Spleen (tissue), 11 donors: ENCODE results near the gene MARS1. TPM values are rescaled to one million over a fixed set of nuclear protein-coding genes. Genes with fewer than 3 reads are reported as not detected.
A peak's percentile ranks its signal among the peaks of the same experiment; 100 is the strongest.

Experiments used
- DNase-seq: peaks from one replicate; pipeline ENCODE4 v3.0.0-alpha.2; 2020
- H3K27ac ChIP-seq, 8 donors: fragments of 200-600 bp; sonication (generic) in 7 of 8; 1 replicate in 4 of 8; 2 replicates in 4 of 8; pipeline versions ENCODE4 v1.5.0 to v1.8.0; 2016 to 2021; ENCODE audit warnings: inconsistent platforms in 4 of 8, mild to moderate bottlenecking in 4 of 8, moderate library complexity in 1 of 8
- H3K27me3 ChIP-seq, 7 donors: fragments of 200-600 bp; sonication (generic) in 6 of 7; replicated peaks in 1 of 7; 1 replicate in 4 of 7; 2 replicates in 3 of 7; pipeline versions ENCODE4 v1.5.0 to v1.8.0; 2016 to 2021; ENCODE audit warnings: inconsistent platforms in 3 of 7, mild to moderate bottlenecking in 1 of 7
- H3K36me3 ChIP-seq, 6 donors: fragments of 200-600 bp; sonication (generic) in 5 of 6; 1 replicate in 4 of 6; 2 replicates in 2 of 6; pipeline versions ENCODE4 v1.5.0 to v1.8.0; 2016 to 2021; ENCODE audit warnings: inconsistent platforms in 2 of 6
- H3K4me1 ChIP-seq, 6 donors: fragments of 200-600 bp; sonication (generic) in 5 of 6; 1 replicate in 3 of 6; 2 replicates in 3 of 6; pipeline versions ENCODE4 v1.5.0 to v1.8.0; 2016 to 2021; ENCODE audit warnings: inconsistent platforms in 3 of 6
- H3K4me3 ChIP-seq, 8 donors: fragments of 200-600 bp; sonication (generic) in 7 of 8; 1 replicate in 4 of 8; 2 replicates in 4 of 8; pipeline versions ENCODE4 v1.5.0 to v1.8.0; 2016 to 2021; ENCODE audit warnings: inconsistent platforms in 4 of 8, mild to moderate bottlenecking in 4 of 8, moderate library complexity in 2 of 8
- H3K9me3 ChIP-seq, 8 donors: fragments of 200-600 bp; sonication (generic) in 7 of 8; 1 replicate in 4 of 8; 2 replicates in 4 of 8; pipeline versions ENCODE4 v1.5.0 to v1.8.0; 2016 to 2021; ENCODE audit warnings: inconsistent platforms in 4 of 8
- POLR2A ChIP-seq, 3 donors: fragments of 450-650 bp; IDR thresholded peaks; one replicate each; pipeline ENCODE4 v1.5.1; 2017; ENCODE audit warnings: antibody characterized with exemption in 3 of 3, mild to moderate bottlenecking in 1 of 3
- POLR2AphosphoS5 ChIP-seq, 3 donors: sonication (generic); formaldehyde crosslinking; IDR thresholded peaks; one replicate each; pipeline ENCODE4 v1.5.1; 2017; ENCODE audit warnings: antibody characterized with exemption in 3 of 3
- WGBS, 5 donors: extraction: QIAGEN DNeasy Blood & Tissue Kit in 3 of 5; methylation state at CpG; one replicate each; pipeline versions ENCODE4 v1.1.5 to v1.1.7; 2013 to 2018; 5-methylcytosine and 5-hydroxymethylcytosine counted together
- intact Hi-C: fragments of 100-400 bp; cut with DNase I; formaldehyde crosslinking; loops from one replicate; pipeline ENCODE4 v1.15.0; 2023; ENCODE audit warnings: low total_unique reads
- polyA plus RNA-seq, 3 donors: library from polyadenylated mRNA; stranded (reverse); fragments of 200-250 nt; gene quantifications; one replicate each; pipeline ENCODE4 v1.2.1, GENCODE V29; 2013
- total RNA-seq, 7 donors: library from RNA; depleted of rRNA in 3 of 7; stranded (reverse); fragments of >200 nt in 3 of 7; fragmentation: NEBNext Ultra II Directional in 4 of 7; extraction: Animal tissue kit (Norgen Biotek cat#: 25700) in 4 of 7; gene quantifications; one replicate each; pipeline versions ENCODE4 v1.1.0 to v1.2.1, GENCODE V29; 2016 to 2021
- TF ChIP-seq, protein P1 (sequence below), 11 experiments: fragments of 200-600 bp in 7 of 11; fragments of 450-650 bp in 4 of 11; sonication (generic) in 4 of 11; IDR thresholded peaks in 8 of 11; conservative IDR thresholded peaks in 3 of 11; 1 replicate in 7 of 11; 2 replicates in 4 of 11; pipeline versions ENCODE4 v1.4.0 to v1.8.0; 2016 to 2021; ENCODE audit warnings: antibody characterized with exemption in 11 of 11, inconsistent platforms in 4 of 11, mild to moderate bottlenecking in 1 of 11
- donor health status: healthy with polysubstance abuse.
- donor health status: DM: no; HTN: no; CAD: no; lungs with moderate emphysema.
- donor health status: DM: no; HTN: no; CAD: no.
- donor health status: Bipolar disorder and iron deficiency.
- donor health status: healthy.
- donor health status: DM: no; HTN: no; CAD: no.
- donor health status: DM: yes; HTN: yes; CAD: no.

MARS1 gene
- total and polyA plus RNA-seq, 10 donors, result 67.4 to 186 (median 101) TPM

DNA sequence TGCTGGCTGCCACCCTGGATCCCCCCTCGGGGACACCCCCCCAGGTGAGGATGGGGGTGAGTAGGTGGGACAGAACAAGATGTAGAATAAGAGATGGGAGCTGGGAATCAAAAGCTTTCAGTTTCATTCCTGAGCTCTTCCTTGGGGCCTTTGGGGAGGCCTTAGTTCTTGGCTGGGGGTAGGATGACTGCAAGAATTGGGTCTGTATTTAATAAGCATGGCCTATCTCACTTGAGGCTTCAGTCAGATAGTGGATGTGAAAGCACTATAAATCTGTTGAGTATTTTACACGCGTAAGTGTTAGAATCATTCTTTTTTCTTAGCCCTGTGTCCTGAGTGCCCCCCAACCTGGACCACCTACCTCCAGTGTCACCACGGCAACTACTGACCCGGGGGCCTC, 39.3 kb downstream of the MARS1 start:
- Histone ChIP-seq H3K27ac (peak overlapping the region in 2 of 8 donors; percentile 39 to 100), H3K9me3 (no peaks in the 10 kb centered on the region), H3K27me3 (no peaks in the 10 kb centered on the region), H3K4me1 (peaks cover 17 to 46% (median 29%) of the 10 kb centered on the region in 6 donors), H3K36me3 (peaks cover 0 to 85% (median 82%) of the 10 kb centered on the region in 6 donors), H3K4me3 (no peak overlapping the region)
- TF ChIP-seq POLR2A (IDR thresholded peaks at IDR 0.05) (no peak), POLR2AphosphoS5 (IDR thresholded peaks at IDR 0.05) (peak in 1 of 3 donors; percentile 2)
- TF ChIP-seq, protein P1, sequence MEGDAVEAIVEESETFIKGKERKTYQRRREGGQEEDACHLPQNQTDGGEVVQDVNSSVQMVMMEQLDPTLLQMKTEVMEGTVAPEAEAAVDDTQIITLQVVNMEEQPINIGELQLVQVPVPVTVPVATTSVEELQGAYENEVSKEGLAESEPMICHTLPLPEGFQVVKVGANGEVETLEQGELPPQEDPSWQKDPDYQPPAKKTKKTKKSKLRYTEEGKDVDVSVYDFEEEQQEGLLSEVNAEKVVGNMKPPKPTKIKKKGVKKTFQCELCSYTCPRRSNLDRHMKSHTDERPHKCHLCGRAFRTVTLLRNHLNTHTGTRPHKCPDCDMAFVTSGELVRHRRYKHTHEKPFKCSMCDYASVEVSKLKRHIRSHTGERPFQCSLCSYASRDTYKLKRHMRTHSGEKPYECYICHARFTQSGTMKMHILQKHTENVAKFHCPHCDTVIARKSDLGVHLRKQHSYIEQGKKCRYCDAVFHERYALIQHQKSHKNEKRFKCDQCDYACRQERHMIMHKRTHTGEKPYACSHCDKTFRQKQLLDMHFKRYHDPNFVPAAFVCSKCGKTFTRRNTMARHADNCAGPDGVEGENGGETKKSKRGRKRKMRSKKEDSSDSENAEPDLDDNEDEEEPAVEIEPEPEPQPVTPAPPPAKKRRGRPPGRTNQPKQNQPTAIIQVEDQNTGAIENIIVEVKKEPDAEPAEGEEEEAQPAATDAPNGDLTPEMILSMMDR (IDR thresholded peaks at IDR 0.05 in 8 of 11, conservative IDR thresholded peaks at IDR 0.05 in 3 of 11), result no peak
- DNase-seq, result no peak
- 69 to 88% (median 85%) methylated on average over 5 of the region's 5 CpGs for whole genome bisulfite sequencing, 5 donors
- intact Hi-C loops, result no loop called here

DNA sequence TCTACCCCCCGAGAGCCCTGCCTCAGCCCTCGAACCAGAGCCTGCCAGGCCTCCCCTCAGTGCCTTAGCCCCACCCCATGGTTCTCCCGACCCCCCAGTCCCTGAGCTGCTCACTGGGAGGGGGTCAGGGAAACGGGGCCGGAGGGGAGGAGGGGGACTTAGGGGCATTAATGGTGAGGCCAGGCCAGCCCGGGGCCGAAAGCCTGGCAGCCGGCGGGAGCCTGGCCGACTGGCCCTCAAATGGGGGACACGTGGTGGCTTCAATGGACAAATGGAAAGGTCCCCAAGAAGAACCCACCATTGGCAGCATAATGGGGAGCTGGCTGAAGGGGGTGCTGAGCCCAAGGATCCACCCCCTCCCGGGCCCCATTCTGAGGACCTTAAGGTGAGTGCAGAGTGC, 40.3 kb downstream of the MARS1 start:
- no peaks in the 10 kb centered on the region for H3K27me3 ChIP-seq
- no peak for DNase-seq
- H3K4me1 ChIP-seq, result peaks cover 17 to 43% (median 26%) of the 10 kb centered on the region in 6 donors
- peak overlapping the region in 1 of 8 donors; percentile 23 for H3K27ac ChIP-seq
- peak in 1 of 3 donors; percentile 40 for TF ChIP-seq POLR2AphosphoS5 (IDR thresholded peaks at IDR 0.05)
- no peak for TF ChIP-seq POLR2A (IDR thresholded peaks at IDR 0.05)
- TF ChIP-seq, protein P1 (IDR thresholded peaks at IDR 0.05 in 8 of 11, conservative IDR thresholded peaks at IDR 0.05 in 3 of 11), result no peak
- peaks cover 0 to 95% (median 92%) of the 10 kb centered on the region in 6 donors for H3K36me3 ChIP-seq
- intact Hi-C loops, result no loop called here
- H3K4me3 ChIP-seq, result no peak overlapping the region
- WGBS, 5 donors, result 87 to 94% (median 93%) methylated on average over 11 to 12 of the region's 12 CpGs
- H3K9me3 ChIP-seq, result no peaks in the 10 kb centered on the region

DNA sequence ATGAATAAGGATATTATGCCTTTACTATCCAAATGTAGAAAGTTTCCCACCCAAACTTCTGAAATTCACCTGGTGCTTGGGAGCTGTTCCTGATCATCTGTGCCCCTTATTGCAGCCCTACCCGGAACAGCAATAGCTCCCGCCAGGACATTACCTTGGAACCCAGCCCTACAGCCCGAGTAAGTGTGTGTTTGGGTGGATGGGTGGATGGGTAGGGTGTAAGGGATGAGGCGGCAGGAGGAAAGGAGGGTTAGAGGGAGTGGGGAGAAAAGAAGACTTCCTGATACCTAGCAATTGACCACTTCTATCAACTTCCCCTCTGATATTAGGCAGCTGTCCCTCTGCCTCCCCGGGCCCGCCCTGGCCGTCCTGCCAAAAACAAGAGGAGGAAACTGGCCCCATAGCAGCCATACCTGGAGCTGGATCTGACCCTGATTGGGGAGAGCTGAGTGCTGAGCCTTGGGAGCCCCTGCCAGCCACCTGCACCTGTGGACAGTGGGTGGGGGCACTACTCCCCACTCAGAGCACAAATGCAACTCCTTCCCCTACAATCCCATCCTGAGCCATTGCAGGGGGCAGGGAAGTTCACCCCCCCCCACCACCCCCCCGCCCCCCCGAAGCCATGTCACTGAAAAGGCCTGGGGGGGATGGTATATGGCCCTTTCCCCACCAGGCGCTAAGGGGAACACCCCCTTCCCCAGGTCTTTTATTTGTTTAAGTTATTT, 41.1 kb downstream of the MARS1 start:
- intact Hi-C loops, result no loop called here
- H3K4me1 ChIP-seq, result peaks cover 10 to 35% (median 18%) of the 10 kb centered on the region in 6 donors
- no peak for DNase-seq
- no peaks in the 10 kb centered on the region for H3K9me3 ChIP-seq
- no peak overlapping the region for H3K4me3 ChIP-seq
- H3K36me3 ChIP-seq, result peaks cover 0 to 100% (median 98%) of the 10 kb centered on the region in 6 donors
- peak in 2 of 3 donors; percentile 14 to 38 for TF ChIP-seq POLR2AphosphoS5 (IDR thresholded peaks at IDR 0.05)
- TF ChIP-seq, protein P1 (IDR thresholded peaks at IDR 0.05 in 8 of 11, conservative IDR thresholded peaks at IDR 0.05 in 3 of 11), result no peak
- peak overlapping the region in 1 of 8 donors; percentile 3 for H3K27ac ChIP-seq
- H3K27me3 ChIP-seq, result no peaks in the 10 kb centered on the region
- 78 to 93% (median 83%) methylated on average over 9 to 10 of the region's 10 CpGs for WGBS, 5 donors

DNA sequence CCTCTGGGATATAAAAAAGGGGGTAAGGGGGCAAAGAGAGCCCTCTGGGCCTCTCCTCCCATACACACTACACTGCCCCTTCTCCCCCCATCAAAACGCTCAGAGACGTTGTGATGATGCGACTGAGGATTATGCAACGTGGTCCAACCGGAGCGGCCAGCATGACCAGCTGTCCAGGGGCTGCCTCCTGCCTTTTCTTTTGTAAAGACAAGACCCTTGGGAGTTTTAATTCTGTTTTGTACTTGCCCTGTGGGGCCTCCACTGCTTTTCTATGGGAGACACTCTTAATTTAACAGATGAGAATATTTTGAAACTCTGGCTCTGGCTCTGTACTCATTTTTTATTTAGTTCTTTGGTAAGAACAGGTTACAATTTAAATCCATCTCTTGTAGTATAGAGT, 42.0 kb downstream of the MARS1 start:
- 69 to 89% (median 75%) methylated on average over 6 of the region's 6 CpGs for WGBS, 5 donors
- no peaks in the 10 kb centered on the region for H3K9me3 ChIP-seq
- H3K36me3 ChIP-seq, result peaks cover 0 to 100% (median 98%) of the 10 kb centered on the region in 6 donors
- TF ChIP-seq POLR2AphosphoS5 (IDR thresholded peaks at IDR 0.05), result no peak
- TF ChIP-seq, protein P1 (IDR thresholded peaks at IDR 0.05 in 8 of 11, conservative IDR thresholded peaks at IDR 0.05 in 3 of 11), result no peak
- no peak for TF ChIP-seq POLR2A (IDR thresholded peaks at IDR 0.05)
- peak overlapping the region in 1 of 8 donors; percentile 27 for H3K27ac ChIP-seq
- intact Hi-C loops, result no loop called here
- H3K27me3 ChIP-seq, result no peaks in the 10 kb centered on the region
- peaks cover 1 to 26% (median 10%) of the 10 kb centered on the region in 6 donors for H3K4me1 ChIP-seq
- DNase-seq, result no peak
- no peak overlapping the region for H3K4me3 ChIP-seq
